HuH-7 (cell line): ENCODE data around the gene HSD17B2.

Source experiments
- DNase-seq: peaks from one replicate; pipeline ENCODE4 v3.0.0; 2011; ENCODE audit warnings: low spot score

The HSD17B2 gene

GRCh38 chr16:82019535-82019934, 15.5 kb upstream of the HSD17B2 start:
- DNase-seq = no peak

GRCh38 chr16:82020051-82020450, 15.0 kb upstream of the HSD17B2 start:
- DNase-seq = no peak

GRCh38 chr16:82023206-82023605, 11.8 kb upstream of the HSD17B2 start:
- no peak for DNase-seq

- DNase-seq = no peak
Observed at GRCh38 chr16:82024316-82024715, 10.7 kb upstream of the HSD17B2 start.

GRCh38 chr16:82024883-82025282, 10.2 kb upstream of the HSD17B2 start:
- no peak for DNase-seq

DNA sequence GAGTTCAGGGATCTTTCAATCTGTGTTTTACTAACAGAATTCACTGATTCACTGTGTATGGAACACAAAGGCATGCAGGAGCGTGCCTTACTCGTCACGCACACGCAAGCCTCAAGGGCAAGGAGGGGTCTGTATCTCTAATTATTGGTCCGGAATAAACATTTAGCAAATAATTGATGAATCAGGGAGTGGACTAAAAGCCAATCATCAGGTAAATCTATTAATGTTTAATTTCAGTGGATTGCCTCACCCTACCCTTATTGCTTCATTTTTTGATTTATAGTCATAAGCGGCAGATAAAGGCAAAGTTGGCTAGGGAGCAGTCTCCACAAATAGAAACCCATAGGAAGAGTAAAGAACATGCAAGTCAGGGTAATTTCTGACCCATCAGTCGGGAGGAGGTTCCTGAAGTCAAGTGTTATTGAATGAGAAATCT, 7.4 kb upstream of the HSD17B2 start:
- no peak for DNase-seq

- DNase-seq = peak; percentile 69
Observed at GRCh38 chr16:82031116-82032084, 3.7 kb upstream of the HSD17B2 start.

DNA sequence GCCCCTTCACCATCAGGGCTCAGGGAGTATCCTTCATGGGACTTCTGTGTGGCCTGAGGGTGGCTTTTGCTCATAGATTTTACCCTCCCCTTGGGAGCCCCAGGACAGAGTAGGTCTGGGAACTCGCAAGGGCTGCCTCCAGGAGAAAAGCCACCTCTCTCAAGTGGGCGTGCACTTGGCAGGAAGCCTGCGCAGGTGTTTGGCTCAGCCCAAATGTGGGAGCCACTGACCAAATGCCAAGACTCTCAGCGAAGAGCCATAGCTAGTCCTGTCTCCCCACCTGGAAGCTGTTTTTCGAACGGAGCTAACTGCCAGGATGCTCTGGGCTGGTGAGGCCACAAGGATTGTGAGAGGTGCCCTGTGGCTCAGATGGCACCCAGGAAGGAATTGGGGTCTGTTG, 2.0 kb upstream of the HSD17B2 start:
- no peak for DNase-seq

DNA sequence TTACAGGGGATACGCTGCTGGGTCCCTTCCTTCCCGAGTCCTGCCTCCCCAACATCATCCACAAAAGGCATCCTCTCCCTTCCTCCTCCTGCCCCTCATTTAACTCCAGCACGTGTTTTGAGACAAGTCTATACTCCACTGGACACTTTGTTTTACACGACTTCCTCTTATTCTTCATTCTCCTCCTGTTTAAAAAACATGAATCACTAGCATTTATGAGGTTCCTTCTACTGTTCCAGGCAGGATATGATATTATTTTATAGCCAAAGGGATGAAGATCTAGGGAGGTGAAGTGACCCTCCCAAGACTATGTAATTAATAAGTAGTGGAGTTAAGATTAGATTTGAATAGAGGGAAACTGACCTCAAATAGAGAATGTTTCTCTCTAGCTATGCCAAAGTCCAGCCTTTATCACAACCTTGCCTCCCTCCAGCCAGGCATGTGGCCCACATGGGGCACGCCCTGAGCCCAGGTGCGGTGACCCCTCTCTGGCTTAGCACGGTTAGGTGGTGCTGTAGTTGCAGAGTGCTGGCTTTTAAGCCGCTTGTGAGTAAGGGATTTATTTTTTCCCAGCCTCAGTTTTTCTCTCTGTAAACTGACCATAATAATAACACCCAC, 1.3 kb upstream of the HSD17B2 start:
- DNase-seq = no peak

GRCh38 chr16:82037251-82037650, 2.2 kb downstream of the HSD17B2 start:
- no peak for DNase-seq

DNA sequence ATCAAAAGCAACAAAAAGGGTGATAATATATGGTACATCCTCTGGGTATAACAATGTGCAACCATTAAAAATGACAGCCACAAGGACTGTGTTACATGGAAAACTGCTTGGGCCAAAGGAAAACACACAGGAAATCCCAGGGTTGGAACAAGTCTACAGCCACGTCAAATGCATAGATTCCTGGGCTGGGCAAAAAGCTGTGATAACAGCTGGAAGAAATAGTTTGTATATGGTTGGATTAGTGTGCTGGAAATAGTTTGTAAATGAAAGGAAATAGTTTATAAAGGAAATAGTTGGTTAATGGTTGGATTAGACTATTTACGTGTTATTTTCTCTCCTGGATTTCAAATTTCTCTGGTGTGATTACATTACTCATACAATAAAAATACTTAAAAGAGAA, 2.6 kb downstream of the HSD17B2 start:
- no peak for DNase-seq

DNA sequence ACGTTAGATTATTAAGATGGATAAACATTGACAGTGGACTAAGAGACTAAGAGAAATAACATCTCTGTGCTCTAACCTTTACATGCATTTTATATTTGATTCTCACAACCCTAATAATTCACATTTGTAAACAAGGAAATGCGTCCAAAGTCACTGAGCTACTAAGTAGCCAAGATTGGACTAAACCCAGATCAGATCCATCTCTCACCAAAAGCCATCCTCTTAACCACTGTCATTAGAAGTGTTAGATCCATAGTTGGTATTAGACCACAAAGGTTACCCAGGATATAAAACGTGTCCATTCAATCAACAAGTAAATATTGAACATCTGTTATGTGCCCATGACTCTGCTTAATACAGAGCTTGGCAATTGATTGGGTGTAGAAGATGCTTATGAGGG, 5.2 kb downstream of the HSD17B2 start:
- DNase-seq = no peak

- DNase-seq = no peak
Observed at GRCh38 chr16:82041542-82041941, 6.5 kb downstream of the HSD17B2 start.

GRCh38 chr16:82042144-82042543, 7.1 kb downstream of the HSD17B2 start:
- DNase-seq = no peak

GRCh38 chr16:82042846-82043245, 7.8 kb downstream of the HSD17B2 start:
- DNase-seq = no peak

GRCh38 chr16:82043680-82044584, 8.9 kb downstream of the HSD17B2 start:
- DNase-seq = no peak

GRCh38 chr16:82044585-82044911, 9.5 kb downstream of the HSD17B2 start:
- DNase-seq = no peak

- no peak for DNase-seq
Observed at GRCh38 chr16:82045465-82045864, 10.4 kb downstream of the HSD17B2 start.

DNA sequence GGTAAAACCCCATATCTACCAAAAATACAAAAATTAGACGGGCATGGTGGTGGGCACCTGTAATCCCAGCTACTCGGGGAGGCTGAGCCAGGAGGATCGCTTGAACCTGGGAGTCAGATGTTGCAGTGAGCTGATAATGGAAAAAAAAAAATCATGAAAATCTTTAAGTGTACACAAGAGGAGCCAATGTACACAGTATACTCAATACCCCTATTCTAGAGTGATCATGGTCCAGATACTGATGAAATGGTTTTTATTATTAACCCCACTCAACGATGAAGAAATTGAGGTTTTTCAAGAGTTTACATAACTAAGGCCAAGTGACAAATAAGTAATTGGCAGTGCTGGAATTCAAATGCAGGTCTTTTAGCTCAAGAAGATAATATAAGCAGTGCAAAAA, 11.5 kb downstream of the HSD17B2 start:
- no peak for DNase-seq

DNA sequence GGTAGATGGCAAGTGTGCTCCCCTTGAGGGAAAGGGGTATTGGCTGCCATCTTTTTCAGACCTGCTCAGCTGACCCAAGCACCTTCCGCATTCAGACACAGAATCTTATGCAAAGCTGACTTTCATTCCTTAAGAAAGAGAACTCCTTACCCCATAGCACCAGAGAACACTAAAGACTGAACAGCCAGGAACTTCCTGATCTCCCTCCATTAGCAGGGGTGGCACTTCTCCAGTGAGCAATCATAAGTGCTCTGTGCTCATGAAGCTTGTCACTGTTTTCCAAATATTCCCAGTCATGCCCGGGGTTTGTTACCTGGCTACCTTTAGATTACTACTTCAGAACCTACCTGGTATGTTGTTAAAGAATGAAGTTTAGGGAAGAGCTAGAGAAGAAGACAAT, 11.9 kb downstream of the HSD17B2 start:
- no peak for DNase-seq

GRCh38 chr16:82047374-82047773, 12.3 kb downstream of the HSD17B2 start:
- DNase-seq = no peak

DNA sequence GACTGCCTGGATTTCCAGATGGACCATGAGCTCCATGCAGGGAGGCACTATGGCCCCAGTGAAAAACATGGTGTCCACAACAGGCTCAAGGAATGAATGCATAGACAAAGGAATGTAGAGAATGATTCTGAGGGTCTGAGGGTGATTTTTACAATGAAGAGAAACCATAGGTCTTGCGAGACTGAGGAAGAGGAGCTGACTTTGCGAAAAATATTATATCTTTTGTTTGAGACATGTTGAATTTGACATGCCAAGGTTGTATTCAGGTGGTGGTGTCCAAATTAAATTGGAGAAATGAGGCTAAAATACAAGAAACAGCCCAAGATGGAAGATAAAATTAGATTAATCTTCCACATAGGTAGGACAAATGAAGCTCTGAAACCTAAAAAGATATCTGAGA, 12.7 kb downstream of the HSD17B2 start:
- DNase-seq = no peak

- no peak for DNase-seq
Observed at GRCh38 chr16:82049484-82049883, 14.4 kb downstream of the HSD17B2 start.
